WTC11 (cell line): ENCODE data around the gene MGRN1. TPM values are rescaled to one million over a fixed set of nuclear protein-coding genes. Genes with fewer than 3 reads are reported as not detected.
"Not testable (repeated sequence)": the region's sequence is repeated elsewhere in the genome, so short reads cannot be mapped to it uniquely, and the experiment has no call there.

Experiments
- ATAC-seq: fragments of 200-7000 bp; cut with Tn5 transposase; 2 replicates; pipeline ENCODE4 v1.10.0; 2021; ENCODE audit warnings: mild to moderate bottlenecking, moderate library complexity
- CTCF ChIA-PET: fragments of 300-600 bp; sonication (Branson Sonifier 250); formaldehyde crosslinking; loops from one replicate; lab custom pipeline; 2021; ENCODE audit warnings: antibody characterized with exemption; lab: Charles Lee
- POLR2A ChIA-PET: fragments of 350-600 bp; sonication (Branson Sonifier 250); formaldehyde crosslinking; loops from one replicate; lab custom pipeline; 2021; ENCODE audit warnings: antibody characterized with exemption; lab: Charles Lee
- DNase-seq: peaks from one replicate; pipeline ENCODE4 v3.0.0; 2021; ENCODE audit warnings: low spot score
- H3K27ac Mint-ChIP-seq: 2 replicates; pipeline ENCODE4 v1.8.0; 2021; ENCODE audit warnings: mixed read lengths
- H3K27me3 Mint-ChIP-seq: 2 replicates; pipeline ENCODE4 v1.8.0; 2021; ENCODE audit warnings: low read depth, mild to moderate bottlenecking, moderate library complexity, mixed read lengths
- H3K36me3 Mint-ChIP-seq: 2 replicates; pipeline ENCODE4 v1.8.0; 2021; ENCODE audit warnings: mixed read lengths
- H3K4me1 Mint-ChIP-seq: 2 replicates; pipeline ENCODE4 v1.8.0; 2022; ENCODE audit warnings: mixed read lengths
- H3K4me3 Mint-ChIP-seq: 2 replicates; pipeline ENCODE4 v1.8.0; 2021; ENCODE audit warnings: mild to moderate bottlenecking, moderate library complexity, mixed read lengths
- H3K9me3 Mint-ChIP-seq: 2 replicates; pipeline ENCODE4 v1.8.0; 2021; ENCODE audit warnings: mixed read lengths
- ATF1 ChIP-seq: sonication (generic); formaldehyde crosslinking; IDR thresholded peaks from 2 replicates; pipeline ENCODE4 v1.8.1; 2023; ENCODE audit warnings: mild to moderate bottlenecking, moderate library complexity, missing genetic modification reagents
- CREM ChIP-seq: sonication (generic); formaldehyde crosslinking; IDR thresholded peaks from 2 replicates; pipeline ENCODE4 v1.8.1; 2022; ENCODE audit warnings: mild to moderate bottlenecking, missing genetic modification reagents, moderate library complexity
- CTCF ChIP-seq: fragments of 200-600 bp; IDR thresholded peaks from 2 replicates; pipeline ENCODE4 v1.8.0; 2022; ENCODE audit warnings: antibody characterized with exemption
- HMGXB4 ChIP-seq: sonication (generic); formaldehyde crosslinking; IDR thresholded peaks from 2 replicates; pipeline ENCODE4 v1.8.1; 2023; ENCODE audit warnings: mild to moderate bottlenecking, moderate library complexity, missing genetic modification reagents
- NR3C1 ChIP-seq: sonication (generic); formaldehyde crosslinking; conservative IDR thresholded peaks from 2 replicates; pipeline ENCODE4 v1.8.1; 2023; ENCODE audit warnings: low read depth, mild to moderate bottlenecking, missing genetic modification reagents
- TEAD1 ChIP-seq: sonication (generic); formaldehyde crosslinking; IDR thresholded peaks from 2 replicates; pipeline ENCODE4 v1.8.0; 2022; ENCODE audit warnings: mild to moderate bottlenecking, missing genetic modification reagents
- USF1 ChIP-seq: sonication (generic); formaldehyde crosslinking; IDR thresholded peaks from 2 replicates; pipeline ENCODE4 v1.8.0; 2022; ENCODE audit warnings: mild to moderate bottlenecking, missing genetic modification reagents
- USF2 ChIP-seq: sonication (generic); formaldehyde crosslinking; IDR thresholded peaks from 2 replicates; pipeline ENCODE4 v1.8.1; 2023; ENCODE audit warnings: mild to moderate bottlenecking, missing genetic modification reagents, moderate library complexity
- ZBTB21 ChIP-seq: sonication (generic); formaldehyde crosslinking; IDR thresholded peaks from 2 replicates; pipeline ENCODE4 v1.8.1; 2023; ENCODE audit warnings: mild to moderate bottlenecking, missing genetic modification reagents, borderline replicate concordance
- ZNF416 ChIP-seq: fragments of 250-450 bp; sonication (Bioruptor Pico); IDR thresholded peaks from 2 replicates; pipeline ENCODE4 v1.9.0; 2021; ENCODE audit warnings: mild to moderate bottlenecking, inconsistent platforms
- ZNF423 ChIP-seq: fragments of 250-450 bp; sonication (Bioruptor Pico); IDR thresholded peaks from 2 replicates; pipeline ENCODE4 v2.1.2; 2022; ENCODE audit warnings: mild to moderate bottlenecking, moderate library complexity
- total RNA-seq: library from RNA; stranded (reverse); gene quantifications from 3 replicates; pipeline ENCODE4 v1.2.3, GENCODE V29; 2021
- TF ChIP-seq, protein P1 (sequence below): fragments of 250-450 bp; sonication (Bioruptor Pico); conservative IDR thresholded peaks from 2 replicates; pipeline ENCODE4 v1.9.0; 2021; ENCODE audit warnings: mild to moderate bottlenecking
- TF ChIP-seq, protein P2 (sequence below): fragments of 250-450 bp; sonication (Bioruptor Pico); IDR thresholded peaks from 2 replicates; pipeline ENCODE4 v1.8.0; 2021; ENCODE audit warnings: mild to moderate bottlenecking
- TF ChIP-seq, protein P3 (sequence below): sonication (generic); formaldehyde crosslinking; IDR thresholded peaks from 2 replicates; pipeline ENCODE4 v1.8.0; 2022; ENCODE audit warnings: mild to moderate bottlenecking, missing genetic modification reagents

The MGRN1 gene
- total RNA-seq, 1 experiment from 2014 or later = 88.8 TPM

GRCh38 chr16:4649744-4650442, 25.3 kb downstream of the MGRN1 start (continued):
- TF ChIP-seq, protein P1, sequence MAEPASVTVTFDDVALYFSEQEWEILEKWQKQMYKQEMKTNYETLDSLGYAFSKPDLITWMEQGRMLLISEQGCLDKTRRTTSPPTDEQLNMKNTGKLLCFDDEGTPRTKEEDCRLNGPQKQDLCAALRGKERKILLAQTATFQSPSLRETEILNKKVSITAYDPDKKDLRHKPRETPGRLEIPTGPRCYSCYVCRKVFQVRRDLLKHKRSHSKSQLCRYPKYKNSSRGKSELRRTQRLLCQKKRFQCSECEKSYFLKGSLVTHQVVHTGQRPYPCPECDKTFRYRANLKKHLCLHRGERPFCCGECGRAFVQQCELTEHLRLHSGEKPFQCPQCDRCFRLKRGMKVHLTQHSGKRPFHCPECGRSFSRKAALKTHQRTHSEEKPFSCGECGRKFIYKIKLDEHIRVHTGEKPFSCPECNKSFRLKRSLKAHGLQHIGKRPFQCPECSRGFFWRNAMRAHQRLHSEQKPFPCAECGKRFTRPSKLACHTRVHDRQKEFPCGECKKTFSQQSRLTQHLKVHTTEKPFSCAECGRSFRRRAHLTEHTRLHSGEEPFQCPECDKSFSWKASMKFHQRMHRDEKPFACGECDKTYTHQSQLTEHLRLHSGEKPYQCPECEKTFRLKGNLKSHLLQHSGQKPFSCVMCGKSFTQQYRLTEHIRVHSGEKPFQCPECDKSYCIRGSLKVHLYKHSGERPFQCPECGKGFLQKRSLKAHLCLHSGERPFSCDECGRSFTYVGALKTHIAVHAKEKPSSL (CRISPR knock-in tag) = no peak
- TF ChIP-seq ZBTB21 (CRISPR knock-in tag) (no peak), NR3C1 (CRISPR knock-in tag) (no peak), TEAD1 (CRISPR knock-in tag) (no peak), USF2 (CRISPR knock-in tag) (no peak), ZNF423 (CRISPR knock-in tag) (no peak), ATF1 (CRISPR knock-in tag) (no peak)
- TF ChIP-seq, protein P2, sequence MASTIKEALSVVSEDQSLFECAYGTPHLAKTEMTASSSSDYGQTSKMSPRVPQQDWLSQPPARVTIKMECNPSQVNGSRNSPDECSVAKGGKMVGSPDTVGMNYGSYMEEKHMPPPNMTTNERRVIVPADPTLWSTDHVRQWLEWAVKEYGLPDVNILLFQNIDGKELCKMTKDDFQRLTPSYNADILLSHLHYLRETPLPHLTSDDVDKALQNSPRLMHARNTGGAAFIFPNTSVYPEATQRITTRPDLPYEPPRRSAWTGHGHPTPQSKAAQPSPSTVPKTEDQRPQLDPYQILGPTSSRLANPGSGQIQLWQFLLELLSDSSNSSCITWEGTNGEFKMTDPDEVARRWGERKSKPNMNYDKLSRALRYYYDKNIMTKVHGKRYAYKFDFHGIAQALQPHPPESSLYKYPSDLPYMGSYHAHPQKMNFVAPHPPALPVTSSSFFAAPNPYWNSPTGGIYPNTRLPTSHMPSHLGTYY (CRISPR knock-in tag) = no peak

DNA sequence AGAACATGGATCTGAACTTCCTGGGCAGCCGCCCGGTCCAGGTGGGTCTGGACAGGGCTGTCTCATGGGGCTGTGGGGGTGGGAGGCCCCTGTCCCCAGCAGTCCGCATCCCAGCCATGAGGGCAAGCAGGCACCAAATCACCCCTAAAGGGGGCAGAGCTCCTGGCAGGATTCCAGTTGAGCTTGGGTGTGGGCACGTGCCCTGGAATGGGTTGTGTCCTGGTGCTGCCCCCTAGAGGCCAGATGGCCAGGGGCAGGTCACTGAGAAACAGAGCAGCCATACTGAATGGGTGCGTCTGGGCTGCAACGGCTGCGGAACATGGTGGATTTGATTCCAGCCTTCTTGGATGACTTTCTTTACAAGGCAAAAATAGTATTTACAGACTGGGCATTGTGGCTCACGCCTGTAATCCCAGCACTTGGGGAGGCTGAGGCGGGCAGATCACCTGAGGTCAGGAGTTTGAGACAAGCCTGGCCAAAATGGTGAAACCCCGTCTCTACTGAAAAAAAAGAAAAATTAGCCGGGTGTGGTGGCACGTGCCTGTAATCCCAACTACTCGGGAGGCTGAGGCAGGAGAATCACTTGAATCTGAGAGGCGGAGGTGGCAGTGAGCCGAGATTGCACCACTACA, 25.9 kb downstream of the MGRN1 start:
- H3K36me3 Mint-ChIP-seq = peaks cover 17% of the 10 kb centered on the region
- TF ChIP-seq HMGXB4 (CRISPR knock-in tag) (peak; percentile 37; the same call in 1 of the 2 replicates), USF2 (CRISPR knock-in tag) (peak; percentile 85), USF1 (CRISPR knock-in tag) (peak; percentile 86), ZNF416 (0 out of 2 replicates have a peak, but pooled peaks have one; percentile 63), CREM (CRISPR knock-in tag) (0 out of 2 replicates have a peak, but pooled peaks have one; percentile 51), CTCF (peak; percentile 96)
- TF ChIP-seq, protein P3, sequence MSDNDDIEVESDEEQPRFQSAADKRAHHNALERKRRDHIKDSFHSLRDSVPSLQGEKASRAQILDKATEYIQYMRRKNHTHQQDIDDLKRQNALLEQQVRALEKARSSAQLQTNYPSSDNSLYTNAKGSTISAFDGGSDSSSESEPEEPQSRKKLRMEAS = peak; percentile 71; the same call in 1 of the 2 replicates
- not testable (repeated sequence) for H3K27me3 Mint-ChIP-seq, H3K4me1 Mint-ChIP-seq, H3K9me3 Mint-ChIP-seq, H3K4me3 Mint-ChIP-seq
- ATAC-seq (peak; percentile 94), DNase-seq (peak; percentile 89)
- peak overlapping the region; percentile 90 for H3K27ac Mint-ChIP-seq
- CTCF ChIA-PET = interaction anchor here (0.5 to 2.8 kb wide), 55 partner anchors 9 to 1812 kb away, joined by 3 to 34 read pairs (median 5); partner anchors contain the start of genes ANKS3, DNAAF8, MGRN1 and NUDT16L1
- POLR2A ChIA-PET = interaction anchor here (0.6 to 1.4 kb wide), 5 partner anchors 11 to 65 kb away, joined by 3 to 8 read pairs (median 4); no protein-coding TSS in a partner anchor
